Measurements from ENCODE around the gene BRWD1.

GRCh38 chr21:39173716-39174680 is 139.4 kb downstream of the BRWD1 start:
- no peak for TF ChIP-seq CTCF (IDR thresholded peaks at IDR 0.05)
- TF ChIP-seq POLR2A (IDR thresholded peaks at IDR 0.05), result no peak
